HG03159 (cell line): Measurements from ENCODE around the gene NOSTRIN.
"Not testable (repeated sequence)": the region's sequence is repeated elsewhere in the genome, so short reads cannot be mapped to it uniquely, and the experiment has no call there.

Source experiments
- ATAC-seq: cut with Tn5 transposase; IDR thresholded peaks from one replicate; pipeline ENCODE4 v1.9.1; 2021; ENCODE audit warnings: mild to moderate bottlenecking, moderate library complexity; ENCODE audit not compliant: unreplicated experiment

Gene NOSTRIN

DNA sequence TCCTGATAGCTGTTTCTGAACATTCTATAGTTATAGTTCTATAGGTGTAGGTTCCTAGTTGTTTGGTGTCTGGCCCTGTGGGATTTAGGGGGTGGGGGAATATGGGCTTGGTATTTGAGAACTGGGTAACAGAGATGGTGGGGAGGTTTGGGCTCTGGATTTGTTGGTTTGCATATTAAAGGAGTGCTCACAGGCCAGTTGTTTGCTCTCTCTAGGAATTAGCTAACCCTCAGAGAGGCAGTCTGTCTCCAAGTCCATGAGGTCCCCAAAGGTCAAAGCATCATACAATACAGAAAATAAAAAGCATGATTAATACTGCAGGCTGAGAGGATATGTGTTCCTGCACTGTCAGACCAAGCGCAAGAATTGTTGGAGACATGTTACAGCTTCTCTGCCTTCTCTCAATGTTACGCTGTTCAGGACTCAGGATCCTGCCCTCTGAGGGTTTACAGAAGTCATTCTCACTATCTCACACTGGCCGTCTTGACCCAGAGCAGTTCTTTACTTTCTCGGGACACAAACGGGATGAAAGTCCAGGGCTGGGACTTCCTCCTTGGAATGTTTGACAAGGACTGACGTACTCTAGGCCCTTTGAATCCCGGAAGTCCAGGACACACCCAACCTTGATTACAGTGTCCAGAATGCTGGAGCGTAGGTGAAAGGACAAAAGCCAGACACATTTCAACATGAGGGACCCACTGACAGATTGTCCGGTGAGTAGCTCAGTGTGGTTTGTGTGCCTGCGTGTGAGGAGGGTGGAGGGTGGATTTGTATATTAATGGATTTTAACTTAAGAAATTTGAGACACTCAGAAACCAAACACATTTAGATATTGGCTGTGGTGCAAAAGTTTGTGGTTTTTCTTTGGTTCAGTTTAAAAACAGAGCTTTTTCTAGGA lies at the start of gene NOSTRIN:
Gene NOSTRIN, plus strand, starts transcription at position 677 of the 898 bp plus-strand sequence. Its CDS starts 10 bp downstream, at position 687.
- ATAC-seq: no peak

- no peak for ATAC-seq
These were observed 48.6 kb upstream of the NOSTRIN start for GRCh38 chr2:168753765-168754329.

- ATAC-seq: no peak
These were observed 45.2 kb upstream of the NOSTRIN start for GRCh38 chr2:168757223-168757622.

GRCh38 chr2:168758970-168759820 lies 43.2 kb upstream of the NOSTRIN start:
- peak; percentile 68 for ATAC-seq

DNA sequence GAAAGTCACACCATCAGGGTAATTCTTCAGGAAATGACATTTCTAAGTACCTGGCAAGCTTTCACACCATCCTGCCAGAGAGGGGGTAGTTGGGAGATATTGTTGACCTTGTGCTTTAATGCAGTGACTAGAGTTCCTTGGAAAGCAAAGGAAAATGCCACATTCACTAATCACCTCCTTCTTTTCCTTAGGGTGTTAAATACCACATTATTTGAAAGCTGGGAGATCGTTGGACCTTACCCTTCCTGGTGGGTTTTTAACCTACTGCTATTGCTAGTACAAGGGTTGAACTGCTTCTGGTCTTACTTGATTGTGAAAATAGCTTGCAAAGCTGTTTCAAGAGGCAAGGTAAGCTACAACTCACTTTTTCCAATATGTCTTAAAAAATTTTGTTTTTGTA lies 37.0 kb upstream of the NOSTRIN start:
- ATAC-seq: no peak

- no peak for ATAC-seq
These were observed 35.8 kb upstream of the NOSTRIN start for GRCh38 chr2:168766600-168766999.

GRCh38 chr2:168767258-168767657 lies 35.2 kb upstream of the NOSTRIN start:
- ATAC-seq: no peak

GRCh38 chr2:168768357-168768756 lies 34.1 kb upstream of the NOSTRIN start:
- not testable (repeated sequence) for ATAC-seq

DNA sequence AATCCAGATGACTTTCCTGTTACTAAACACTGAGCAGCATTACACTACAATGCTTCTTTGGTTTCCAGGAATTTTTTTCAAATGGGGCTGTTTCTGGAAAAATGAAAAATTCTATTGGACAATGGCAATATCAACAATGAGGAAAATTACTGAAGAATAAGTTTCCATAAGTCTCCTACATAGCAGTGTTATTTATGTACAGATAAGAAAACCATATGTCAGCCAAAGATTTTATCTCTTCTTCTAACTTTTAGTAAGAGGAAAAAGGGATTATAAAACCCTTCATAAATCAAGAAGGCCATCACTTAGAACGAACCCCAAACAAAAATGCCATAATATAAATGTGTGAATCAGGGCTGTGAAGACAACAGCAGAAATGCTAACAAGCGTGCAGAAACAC lies 31.6 kb upstream of the NOSTRIN start:
- no peak for ATAC-seq

- ATAC-seq: no peak
These were observed 29.7 kb upstream of the NOSTRIN start for GRCh38 chr2:168772704-168773103.

DNA sequence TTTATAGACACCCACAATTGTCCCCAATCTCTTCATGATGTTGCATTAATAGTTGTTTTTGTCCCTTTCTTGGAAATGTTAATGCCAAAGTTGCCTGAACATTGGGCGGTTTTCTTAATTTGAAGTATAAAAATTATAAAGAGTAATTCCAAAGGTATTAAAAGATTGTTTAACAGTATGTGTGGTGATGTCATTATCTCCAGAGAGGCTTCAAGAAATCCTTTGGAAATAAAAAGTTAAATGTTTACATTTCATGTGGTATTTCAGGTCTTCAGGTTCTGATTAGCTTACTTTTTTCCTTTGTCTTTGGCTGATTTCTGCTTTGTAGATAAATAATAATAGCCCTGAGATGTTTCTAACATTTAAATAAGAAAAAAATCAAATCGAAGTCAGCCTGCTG lies 29.3 kb upstream of the NOSTRIN start:
- ATAC-seq: no peak

GRCh38 chr2:168773719-168774521 lies 28.5 kb upstream of the NOSTRIN start:
- ATAC-seq: peak; percentile 71

DNA sequence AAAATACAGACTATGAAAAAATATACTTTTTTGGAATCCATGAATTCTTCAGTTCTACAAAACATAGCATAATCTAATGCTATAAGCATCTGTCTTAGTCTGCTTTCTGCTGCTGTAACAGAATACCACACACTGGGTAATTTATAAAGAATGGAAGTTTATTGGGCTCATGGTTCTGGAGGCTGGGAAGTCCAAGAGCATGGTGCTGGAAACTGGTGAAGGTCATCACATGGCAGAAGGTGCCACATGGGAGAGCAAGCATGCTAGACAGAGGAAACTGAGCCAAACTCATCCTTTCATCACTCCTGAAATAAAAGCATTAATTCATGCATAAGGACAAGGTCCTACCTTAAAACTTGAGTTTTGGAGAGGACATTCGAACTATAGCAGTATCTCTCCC lies 26.6 kb upstream of the NOSTRIN start:
- ATAC-seq: no peak

DNA sequence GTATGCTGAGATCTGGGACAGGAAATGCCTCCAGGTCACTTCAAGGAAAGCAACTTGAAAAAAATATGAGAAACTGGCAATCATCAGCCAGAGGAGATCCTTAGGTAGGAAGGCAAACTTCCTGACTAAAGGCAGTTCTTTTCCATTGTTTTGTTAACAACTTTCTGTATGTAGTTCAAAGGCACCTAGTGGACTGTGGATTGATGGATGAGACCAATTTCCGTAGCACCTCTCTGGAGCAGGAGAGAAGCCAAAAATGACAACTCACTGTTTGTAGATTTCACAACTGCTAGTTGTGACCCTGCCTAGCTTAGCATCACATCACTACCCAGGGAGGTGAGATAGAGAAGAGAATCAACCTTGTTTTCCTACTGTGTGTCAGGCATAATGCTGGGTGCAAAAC lies 21.8 kb upstream of the NOSTRIN start:
- no peak for ATAC-seq

DNA sequence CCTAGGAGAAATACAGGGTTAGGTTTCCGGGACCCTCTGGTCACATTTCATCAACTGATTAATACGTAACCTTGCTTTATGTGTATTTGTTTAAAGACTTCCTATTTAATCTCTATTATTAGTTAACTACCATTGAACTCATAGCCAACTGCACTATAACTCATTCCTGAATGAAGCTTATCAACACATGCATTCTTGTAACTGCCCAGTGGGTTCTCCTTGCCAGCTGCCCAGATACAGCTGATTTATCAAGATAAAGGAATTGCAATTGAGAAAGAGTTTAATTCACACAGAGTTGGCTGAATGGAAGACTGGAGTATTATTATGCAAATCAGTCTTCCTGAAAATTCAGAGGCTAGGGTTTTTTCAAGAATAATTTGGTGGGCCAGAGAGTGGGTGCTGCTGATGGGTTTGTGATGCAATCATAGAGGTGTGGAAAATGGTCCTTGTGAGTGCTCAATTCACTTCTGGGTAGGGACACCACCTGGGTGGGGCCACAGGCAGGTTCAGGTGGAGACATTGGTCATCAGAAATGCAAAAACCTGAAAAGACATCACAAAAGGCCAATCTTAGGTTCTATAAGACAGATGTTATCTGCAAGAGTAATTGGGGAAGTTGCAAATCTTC lies 21.1 kb upstream of the NOSTRIN start:
- no peak for ATAC-seq

DNA sequence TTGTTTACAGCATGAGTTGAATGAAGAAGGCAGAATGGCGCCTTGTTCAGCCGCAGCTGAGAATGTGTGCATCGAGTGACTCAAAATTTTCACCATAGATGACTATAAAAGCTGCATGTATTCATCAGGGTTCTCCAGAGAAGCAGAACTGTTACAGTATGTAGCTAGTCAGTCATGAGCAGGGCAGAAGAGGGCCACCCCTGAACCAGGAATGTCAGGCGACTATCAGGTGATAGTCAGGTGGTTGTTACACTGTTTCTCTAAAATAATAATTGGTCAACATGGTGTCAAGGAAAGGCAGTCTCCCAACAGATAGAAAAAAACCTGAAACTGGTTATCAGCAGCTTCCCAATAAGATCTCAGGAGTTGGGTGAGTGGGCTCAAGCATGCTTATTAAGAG lies 20.2 kb upstream of the NOSTRIN start:
- no peak for ATAC-seq

GRCh38 chr2:168784993-168785392 lies 17.4 kb upstream of the NOSTRIN start:
- no peak for ATAC-seq

DNA sequence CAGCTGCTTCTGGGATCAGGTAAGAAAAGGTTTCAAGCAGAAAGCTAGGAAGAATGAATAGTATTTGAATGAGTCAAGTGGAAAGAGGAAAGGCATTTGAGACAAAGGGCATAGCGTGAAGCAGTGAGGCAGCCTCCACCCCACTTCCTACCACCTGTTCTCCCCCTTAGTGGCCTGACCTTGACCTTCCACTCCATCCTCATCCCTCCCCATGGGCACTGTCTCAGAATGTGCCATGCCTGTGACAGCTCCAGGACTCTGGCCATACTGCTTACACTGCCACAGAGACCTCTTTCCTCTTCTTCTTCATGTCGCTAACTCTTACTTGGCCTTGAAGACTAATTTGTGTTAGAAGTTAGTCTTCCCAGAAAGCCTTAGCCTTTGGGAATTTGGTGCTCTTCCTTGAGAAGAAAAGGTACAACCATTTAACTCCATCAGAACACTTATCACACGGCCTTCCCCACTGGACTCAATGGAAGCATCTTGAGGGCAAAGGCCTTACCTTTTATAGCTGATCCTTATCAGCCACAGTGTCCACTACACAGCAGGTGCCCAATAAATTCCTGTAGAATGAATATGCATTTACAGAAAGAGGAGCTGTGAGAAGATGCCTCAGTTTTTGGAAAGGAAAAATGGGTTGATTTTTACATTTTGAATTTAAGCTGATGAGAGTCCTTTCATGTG lies 15.2 kb upstream of the NOSTRIN start:
- ATAC-seq: no peak

- ATAC-seq: no peak
These were observed 14.6 kb upstream of the NOSTRIN start for GRCh38 chr2:168787782-168788376.
